HG03558 (cell line): ENCODE data around the gene CHMP5.

Experiments
- ATAC-seq: cut with Tn5 transposase; IDR thresholded peaks from one replicate; pipeline ENCODE4 v1.9.1; 2021; ENCODE audit warnings: moderate number of reproducible peaks; ENCODE audit not compliant: unreplicated experiment; ENCODE audit errors: extremely low read depth

Gene CHMP5

DNA sequence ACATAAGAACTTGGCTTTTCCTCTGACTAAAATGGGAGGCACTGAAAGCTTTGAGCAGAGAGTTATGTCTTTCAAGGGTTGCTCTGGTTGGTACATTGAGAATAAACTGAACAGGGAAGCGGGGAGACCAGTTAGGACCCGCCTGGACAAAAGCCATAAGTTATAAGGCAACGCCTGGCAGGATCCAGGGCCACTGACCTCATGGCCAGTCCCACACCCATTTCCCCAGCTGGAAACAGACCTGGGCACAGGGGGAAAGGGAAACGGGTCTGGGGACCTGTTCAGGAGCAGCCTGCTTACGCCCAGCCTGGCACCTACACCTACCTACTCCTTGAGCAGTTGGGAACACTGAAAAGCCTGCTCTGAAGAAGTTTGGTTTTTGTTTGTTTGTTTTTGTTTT lies 23.6 kb upstream of the CHMP5 start:
- ATAC-seq = no peak

DNA sequence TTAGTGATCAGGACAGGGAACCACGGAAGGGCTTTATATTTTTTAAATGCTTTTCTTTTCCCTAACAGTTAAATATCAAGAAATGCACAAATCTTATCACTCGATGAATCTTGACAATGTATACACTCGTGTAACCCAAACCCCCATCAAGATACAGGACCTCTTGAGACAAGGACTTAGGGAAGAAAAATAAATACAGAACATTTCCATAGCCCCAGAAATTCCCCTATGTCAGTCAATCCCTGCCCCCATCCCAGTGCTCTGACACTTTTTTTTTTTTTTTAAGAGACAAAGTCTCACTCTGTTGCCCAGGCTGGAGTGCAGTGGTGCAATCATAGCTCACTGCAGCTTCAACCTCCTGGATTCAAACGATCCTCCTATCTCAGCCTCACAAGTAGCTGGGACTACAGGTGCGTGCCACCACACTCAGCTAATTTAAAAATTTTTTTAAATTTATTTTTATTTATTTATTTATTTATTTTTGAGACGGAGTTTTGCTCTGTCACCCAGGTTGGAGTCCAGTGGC lies 22.2 kb upstream of the CHMP5 start:
- no peak for ATAC-seq

DNA sequence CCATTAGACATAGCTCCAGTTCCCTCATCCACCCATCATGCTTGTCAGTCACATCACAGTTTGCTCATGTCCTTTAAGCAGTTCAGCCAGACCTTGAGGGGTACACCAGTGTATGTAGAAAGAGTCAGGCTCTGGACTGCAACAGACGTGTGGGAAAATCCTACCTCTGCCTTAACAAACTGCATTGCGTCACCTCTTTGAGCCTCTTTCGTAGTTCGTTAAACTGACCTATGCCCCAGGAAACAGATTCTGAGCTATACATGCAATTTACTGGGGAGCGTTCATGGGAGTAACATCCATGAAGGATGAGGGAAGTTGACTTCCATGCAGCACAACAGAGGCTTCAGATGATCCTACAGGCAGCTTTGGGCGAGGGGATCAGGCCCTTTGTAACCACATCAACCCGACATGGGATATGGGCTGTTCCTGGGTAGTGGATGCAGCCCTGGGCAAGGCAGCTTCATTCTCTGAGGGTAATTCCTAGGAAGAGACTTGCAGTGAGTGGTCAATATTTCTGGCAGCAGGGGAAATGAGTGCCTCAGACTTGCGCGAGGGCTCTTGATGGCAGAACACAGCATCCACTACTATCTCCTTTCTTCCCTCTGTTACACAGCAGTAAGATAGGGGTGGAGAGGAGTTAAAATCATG lies 20.6 kb upstream of the CHMP5 start:
- no peak for ATAC-seq

DNA sequence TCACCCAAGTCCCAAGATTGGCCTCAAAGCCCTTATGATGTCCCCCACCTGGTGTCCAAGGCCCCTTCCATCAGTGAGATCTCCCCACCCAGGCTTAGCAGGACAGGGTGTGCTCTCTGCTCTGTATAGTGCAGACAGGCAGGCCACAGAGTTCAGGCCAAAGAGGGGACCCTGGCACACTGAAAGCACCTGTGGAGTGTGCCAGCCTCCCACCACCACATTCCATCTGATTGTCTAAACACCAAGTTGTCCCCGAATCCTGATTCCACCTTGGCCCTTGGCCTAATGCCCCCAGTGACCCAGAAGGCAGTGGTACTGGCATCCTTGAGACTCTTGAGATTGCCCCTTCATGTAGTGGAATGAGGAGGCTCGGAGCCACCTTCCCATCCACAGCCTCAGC lies 19.5 kb upstream of the CHMP5 start:
- ATAC-seq = no peak

DNA sequence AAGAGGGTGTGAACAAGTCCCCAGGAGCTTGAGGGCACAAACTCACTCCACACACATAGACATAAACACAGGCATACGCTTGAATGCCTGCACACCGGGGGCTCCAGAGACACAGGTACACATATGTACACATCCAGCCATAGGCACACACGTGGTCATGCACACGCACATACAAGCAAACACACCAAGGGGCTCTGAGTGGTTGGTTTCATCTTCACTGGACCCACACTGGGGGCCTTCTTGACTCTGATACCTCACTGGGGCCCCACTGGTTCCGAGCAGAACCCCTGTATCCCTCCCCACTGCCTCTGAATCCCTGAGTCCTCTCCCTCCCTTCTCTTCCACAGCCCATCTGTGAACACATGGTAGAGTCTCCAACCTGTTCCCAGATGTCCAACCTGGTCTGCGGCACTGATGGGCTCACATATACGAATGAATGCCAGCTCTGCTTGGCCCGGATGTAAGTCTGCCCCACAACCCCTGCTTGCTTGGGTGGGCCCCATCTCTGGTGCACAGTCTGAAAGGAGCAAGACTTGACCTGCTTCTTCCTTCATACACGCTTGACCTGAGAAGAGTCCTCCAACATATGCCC lies 18.5 kb upstream of the CHMP5 start:
- ATAC-seq = no peak

DNA sequence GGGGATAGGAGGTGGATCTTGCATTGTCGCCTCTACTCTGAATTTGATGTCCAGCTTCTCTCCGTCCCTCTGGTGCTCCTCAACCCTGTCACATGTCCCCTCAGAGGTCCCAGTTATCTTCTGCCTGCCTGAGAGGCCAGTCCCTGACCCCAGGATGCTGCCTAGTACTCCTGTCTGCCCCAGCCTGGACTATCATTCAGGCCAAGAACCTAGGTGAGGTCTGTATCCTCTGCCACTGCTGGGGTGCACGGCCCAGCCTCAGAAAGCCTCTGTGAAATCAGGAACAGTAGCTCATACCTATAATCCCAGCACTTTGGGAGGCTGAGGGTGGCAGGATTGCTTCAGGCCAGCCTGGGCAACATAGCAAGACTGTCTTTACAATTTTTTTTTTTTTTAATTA lies 16.2 kb upstream of the CHMP5 start:
- ATAC-seq = no peak

DNA sequence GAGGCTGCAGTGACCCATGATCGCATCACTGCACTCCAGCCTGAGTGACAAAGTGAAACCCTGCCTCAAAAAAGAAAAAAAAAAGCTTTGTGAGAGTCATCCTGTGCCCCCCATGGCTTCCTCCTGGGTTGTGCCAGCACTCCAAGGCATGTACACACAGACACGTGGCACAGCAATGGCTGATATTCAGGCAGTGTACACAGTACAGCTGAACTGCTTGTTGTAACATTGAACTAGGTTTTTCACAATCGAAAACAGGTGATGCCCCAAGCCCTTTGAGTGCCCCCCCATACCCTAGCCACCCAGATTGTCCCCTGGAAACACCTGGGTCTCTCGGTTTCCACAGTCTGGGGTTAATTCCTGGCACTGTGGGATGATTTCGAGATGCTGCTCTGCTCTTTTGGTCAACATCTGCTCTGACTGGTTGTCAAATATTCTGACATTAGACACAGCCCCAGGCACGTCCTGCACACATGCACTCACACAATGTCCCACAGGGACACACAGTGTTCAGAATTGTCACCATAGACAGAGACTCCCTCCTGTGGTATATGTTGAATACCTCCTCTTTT lies 15.7 kb upstream of the CHMP5 start:
- ATAC-seq = no peak

DNA sequence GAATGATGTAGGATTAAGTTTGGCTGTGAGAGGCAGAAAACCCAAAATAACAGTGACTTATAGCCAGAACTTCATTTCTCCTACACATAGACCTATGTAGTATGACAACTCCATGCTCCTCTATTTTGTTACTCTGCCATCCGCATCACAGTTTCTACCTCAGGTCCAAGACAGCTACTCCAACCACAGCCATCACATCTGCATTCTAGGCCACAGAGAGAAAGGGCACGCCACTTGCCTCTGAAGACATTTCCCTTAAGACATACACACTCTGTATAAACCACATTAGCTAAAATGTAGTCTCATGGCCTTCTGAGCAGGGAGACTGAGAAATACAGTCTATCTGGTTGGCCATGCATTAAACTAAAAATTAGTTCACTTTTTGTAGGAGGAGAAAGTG lies 14.9 kb upstream of the CHMP5 start:
- ATAC-seq = no peak

DNA sequence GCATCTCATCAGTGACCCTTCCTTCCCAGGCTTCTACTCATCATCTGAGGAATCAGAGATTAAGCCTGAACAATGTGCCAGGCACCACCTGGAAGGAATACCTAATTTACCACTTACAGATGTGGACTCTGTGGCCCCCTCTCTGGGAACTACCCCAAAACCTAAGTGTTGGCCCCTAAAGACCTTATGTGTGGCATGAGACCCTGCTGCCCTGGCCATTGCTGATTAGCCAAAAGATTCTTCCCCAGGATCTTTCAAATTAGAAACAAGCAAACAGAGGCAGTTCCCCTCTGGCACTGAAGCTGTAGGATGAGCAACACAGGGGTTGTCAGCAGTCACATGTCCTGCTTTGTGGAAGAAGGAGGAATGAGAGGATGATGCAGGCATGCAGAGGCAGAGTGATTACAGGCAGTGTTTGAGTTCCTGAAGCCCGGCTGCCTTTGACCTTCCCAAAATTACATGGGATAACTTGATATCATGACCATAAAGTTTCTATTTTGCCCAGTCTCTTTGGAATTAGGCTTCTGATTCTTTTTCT lies 14.3 kb upstream of the CHMP5 start:
- ATAC-seq = no peak

DNA sequence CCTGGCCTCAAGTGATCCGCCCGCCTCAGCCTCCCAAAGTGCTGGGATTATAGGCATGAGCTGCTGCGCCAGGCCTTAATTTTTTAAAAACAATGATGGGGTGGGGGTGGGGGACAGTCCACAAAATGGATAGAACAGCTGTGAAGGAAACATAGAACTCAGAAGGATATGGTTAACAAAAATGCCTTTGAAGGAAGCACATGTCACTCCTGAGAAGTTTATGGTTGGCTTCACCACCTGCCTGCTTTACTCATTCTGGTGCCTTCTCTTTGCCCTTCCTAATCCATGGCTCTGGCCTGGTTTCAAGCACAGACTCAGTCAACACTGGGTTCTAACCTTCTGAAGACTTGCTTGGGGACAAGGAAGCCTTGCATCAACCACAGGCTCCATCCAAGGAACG lies 10.6 kb upstream of the CHMP5 start:
- no peak for ATAC-seq

DNA sequence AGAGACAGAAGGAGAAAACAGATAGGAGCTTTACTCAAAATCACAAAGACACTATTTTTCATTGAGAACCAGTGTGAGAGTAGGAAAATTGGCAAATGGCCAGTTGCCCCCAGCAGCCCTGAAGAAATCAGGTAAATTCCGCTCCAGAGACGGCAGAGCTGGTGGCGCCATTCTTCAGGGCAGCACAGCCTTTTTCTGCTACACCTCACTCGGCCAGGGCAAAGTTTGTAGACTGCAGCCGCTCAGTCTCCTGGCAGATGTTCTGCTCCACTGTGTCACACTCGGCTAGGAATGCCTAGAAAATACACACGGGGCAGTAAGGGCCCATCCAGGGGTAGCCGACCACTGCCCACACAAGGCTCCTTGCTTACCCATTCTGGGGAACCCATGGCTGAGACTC lies 9.8 kb upstream of the CHMP5 start:
- ATAC-seq = no peak

DNA sequence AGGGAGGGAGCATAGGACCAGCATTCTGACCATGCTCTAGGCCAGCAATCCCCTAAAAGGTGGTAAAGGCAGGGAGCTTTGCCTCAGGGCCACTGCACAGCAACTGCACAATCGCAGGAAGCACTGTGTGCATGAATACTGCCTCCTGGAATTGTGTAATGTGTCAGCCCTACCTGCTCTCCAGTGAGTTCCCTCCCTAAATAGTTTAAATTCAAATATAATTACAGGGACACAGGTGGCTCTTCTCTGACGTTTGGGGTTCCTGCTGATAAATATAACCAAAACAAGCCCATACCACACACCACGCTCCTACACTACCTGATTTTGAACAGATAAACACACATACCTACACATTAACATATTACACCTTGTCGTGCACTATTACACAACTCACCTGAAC lies 9.4 kb upstream of the CHMP5 start:
- ATAC-seq = no peak

DNA sequence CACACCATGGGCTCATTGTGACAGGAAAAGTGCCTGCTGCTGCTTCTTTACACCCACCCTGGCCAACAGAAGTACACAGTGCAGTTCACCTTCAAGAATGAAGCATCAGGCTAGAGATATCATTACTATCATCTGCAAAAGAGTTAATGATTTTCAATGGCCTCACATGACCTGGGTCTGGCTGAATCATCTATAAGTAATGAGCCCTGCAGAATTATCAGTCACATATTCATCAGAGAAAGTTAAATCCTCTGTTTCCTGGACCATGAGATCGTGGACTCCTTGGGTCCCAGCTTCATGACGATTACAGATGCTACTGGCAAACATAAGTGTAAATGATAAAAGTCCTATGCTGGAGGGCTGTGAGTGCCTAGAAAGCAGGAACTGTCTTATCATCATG lies 8.6 kb upstream of the CHMP5 start:
- ATAC-seq = no peak

DNA sequence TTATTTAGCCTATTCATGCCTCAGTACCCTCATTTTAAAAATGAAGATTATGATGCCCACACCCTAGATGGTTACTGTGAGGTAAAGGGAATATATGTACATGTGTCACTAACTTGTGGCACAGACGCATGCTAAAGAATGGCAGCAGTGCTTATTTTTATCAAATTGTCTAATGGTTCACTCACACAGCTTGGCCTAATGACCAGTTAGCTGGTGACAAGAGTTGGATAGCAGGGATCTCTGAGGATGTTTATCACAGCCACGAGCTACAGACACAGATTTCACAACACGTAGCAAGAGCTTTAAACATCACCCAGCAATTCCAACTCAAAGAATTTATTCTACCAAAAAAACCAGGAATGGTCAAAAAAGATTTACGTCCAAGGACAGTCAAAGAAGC lies 7.6 kb upstream of the CHMP5 start:
- ATAC-seq = no peak

DNA sequence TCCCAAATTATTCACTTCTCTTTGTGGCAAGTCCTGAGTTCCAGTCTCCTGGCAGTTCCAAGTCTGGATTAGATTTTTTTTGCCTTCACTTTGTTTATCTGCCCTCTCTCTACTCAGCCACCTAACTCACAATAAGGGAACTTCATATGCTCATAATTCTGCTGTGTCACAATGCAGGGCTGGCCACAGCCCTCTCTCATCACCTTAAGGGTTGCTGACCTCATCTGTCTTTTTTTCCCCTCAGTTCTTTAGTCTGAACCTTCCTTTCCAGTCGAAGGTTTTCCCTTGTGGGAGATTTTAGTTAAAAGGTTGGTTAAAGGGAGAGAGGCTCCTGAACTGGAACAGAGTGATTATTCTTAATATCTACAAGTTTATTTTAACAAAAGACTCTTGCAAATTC lies 4.5 kb upstream of the CHMP5 start:
- no peak for ATAC-seq

DNA sequence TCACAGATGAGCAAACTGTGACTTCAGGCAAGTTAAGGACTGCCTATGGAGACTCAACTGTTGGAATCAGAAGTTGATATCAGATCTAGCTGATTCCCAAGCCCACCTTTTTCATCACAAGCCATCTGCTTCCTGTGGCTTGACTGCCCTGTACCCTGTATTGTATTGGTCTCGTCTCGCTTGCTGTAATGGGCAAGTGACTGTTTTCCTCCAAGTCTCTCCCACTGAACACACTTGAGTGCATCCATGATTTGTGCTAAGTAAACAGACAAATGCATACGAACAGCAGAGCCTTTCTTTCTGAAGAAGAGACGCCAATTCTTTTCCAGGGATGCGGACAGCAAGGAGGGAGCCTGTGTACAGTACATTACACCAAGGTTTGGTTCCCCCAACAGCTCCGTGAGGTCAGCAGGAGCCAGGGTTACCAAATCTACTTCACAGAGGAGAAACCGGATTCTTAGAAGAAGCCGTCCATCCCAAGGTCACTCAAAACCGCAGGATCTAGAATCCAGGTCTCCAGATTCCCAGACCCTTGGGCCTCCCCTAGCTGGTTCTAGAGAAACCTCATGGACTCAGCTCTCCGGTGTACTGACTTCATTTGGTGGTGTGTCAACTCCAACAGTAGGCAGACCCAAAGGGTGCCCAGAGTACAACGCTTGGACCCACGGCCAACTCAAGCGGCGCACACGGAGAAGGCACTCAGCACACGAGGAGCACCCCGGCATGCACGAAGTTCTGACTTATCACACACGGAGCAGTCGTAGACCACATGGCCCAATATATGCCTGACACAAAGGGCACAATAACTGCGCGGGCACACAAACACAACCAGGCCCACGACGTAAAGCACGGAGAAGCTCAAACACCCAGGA lies 1.5 kb upstream of the CHMP5 start:
- ATAC-seq = no peak

DNA sequence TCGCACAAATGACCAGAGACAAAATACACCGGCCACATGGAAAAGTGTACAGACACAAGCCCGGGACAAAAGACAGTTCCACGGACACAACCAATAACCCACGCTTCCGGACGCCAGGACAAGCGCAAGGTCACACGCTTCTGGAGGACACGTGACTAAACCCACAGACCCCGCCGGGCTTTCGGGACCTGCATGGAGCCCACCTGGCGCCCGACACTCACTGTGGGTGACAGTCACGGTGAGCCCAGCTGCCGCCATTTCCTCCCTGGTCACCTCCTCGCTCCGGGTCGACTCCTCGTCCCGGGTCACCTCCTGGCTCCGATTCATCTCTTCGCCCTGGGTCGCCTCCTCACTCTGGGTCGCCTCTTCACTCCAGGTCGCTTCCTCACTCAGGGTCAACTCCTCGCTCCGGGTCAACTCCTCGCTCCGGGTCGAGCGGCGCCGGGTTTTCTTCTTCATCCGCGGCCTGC lies 811 bp upstream of the CHMP5 start:
- ATAC-seq = peak; percentile 3

DNA sequence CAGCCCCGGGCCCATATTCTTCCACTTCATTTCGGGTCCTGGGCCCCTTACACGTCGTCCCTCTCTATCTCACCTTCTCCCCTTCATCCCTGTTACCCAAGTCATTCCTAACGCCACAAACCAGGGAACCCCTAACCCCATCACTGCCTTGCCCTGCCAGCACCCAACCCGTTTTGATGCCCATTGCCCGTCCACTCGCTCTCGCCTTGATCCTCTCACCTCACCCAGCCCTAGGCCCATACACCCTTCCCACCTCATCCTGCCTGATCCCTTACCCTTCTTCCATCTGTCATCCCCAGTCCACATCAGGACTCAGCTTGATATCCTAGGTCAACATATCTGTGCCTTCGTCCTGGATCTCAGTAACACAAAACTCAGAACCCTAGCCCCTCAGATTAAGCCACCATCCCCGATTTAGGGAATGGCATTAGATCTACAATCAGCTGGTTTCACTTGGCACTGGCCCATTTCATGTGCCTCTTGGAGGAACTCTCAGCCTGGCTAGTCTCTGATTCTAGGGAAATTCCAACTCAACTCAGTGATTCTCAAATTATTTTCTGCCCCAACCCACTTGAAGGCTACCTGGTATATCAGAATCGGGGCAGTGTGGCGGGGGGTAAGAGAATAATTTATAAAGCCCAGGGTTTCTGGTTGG lies 489 bp downstream of the CHMP5 start:
- ATAC-seq = no peak

DNA sequence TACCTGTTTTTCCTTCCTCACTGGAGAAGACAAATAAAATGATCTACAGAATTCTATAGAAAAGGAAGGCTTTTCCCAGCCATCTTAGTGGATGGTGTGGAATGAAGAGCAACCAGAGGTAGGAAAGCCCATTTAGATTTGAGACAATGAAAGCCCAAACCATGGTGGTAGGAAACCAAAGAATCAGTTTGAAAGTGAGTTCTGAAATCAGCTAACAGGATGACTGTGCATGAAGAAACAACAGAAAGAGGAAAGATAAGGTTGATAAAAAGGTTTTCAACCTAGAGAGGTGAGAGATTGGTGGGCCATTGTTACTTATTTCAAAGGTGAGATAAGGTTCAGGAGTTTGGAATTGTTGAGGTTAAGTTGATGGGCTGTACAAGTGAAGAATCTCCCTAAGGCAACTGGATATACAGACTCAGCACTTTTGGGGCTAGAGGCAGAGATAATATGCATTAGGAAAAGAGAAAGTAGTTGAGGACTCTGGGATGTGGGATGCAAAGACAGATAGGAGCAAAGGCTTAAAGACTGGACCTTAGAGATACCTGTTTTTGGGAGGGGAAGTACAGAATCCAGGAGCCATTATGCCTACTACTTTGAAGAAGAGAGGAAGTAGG lies 2.4 kb downstream of the CHMP5 start:
- no peak for ATAC-seq

DNA sequence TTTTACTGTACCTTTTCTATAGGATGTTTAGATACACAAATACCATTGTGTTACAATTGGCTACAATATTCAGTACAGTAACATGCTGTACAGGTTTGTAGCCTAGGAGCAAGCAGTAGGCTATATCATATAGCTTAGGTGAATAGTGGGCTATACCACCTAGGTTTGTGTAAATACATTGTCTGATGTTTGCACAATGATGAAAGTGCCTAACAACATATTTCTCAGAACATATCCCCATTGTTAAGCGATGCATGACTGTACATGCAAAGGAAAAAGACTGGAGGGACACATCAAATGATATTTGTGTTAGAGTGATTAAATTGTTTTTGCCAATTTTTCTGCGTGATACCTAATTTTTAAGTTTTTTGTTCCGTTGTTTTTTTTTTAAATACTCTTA lies 5.3 kb downstream of the CHMP5 start:
- ATAC-seq = no peak
